HCT116 (cell line): ENCODE results near the gene ANKRD55. TPM values are rescaled to one million over a fixed set of nuclear protein-coding genes. Genes with fewer than 3 reads are reported as not detected.

Experiments
- total RNA-seq: library from RNA; stranded (reverse); gene quantifications from one replicate; pipeline ENCODE4 v1.2.1, GENCODE V29; 2021; ENCODE audit not compliant: unreplicated experiment

The ANKRD55 gene
- total RNA-seq, 1 experiment from 2014 or later: not detected

Other genes starting within 250 kb of the ANKRD55 start
- 26.5 TPM for gene IL6ST, start 238.4 kb downstream of the ANKRD55 start, total RNA-seq